Ishikawa (cell line): Measurements from ENCODE around the gene UNC5B.

Source experiments
- CEBPB ChIP-seq: IDR thresholded peaks from 2 replicates; pipeline ENCODE4 v1.6.1; 2012
- CREB1 ChIP-seq: IDR thresholded peaks from 2 replicates; pipeline ENCODE4 v1.6.1; 2012; ENCODE audit warnings: low read depth
- EGR1 ChIP-seq: IDR thresholded peaks from 2 replicates; pipeline ENCODE4 v1.6.1; 2012
- EP300 ChIP-seq: IDR thresholded peaks from 2 replicates; pipeline ENCODE4 v1.6.1; 2012; ENCODE audit warnings: borderline replicate concordance
- FOXM1 ChIP-seq: IDR thresholded peaks from 2 replicates; pipeline ENCODE4 v1.6.1; 2012; ENCODE audit warnings: low read depth, borderline replicate concordance
- MAX ChIP-seq: IDR thresholded peaks from 2 replicates; pipeline ENCODE4 v1.6.1; 2012
- NFIC ChIP-seq: IDR thresholded peaks from 2 replicates; pipeline ENCODE4 v1.6.1; 2012
- RAD21 ChIP-seq: IDR thresholded peaks from 2 replicates; pipeline ENCODE4 v1.6.1; 2012; ENCODE audit warnings: low read depth
- REST ChIP-seq: IDR thresholded peaks from 2 replicates; pipeline ENCODE4 v1.6.1; 2012; ENCODE audit warnings: low read depth, mild to moderate bottlenecking
- TAF1 ChIP-seq: IDR thresholded peaks from 2 replicates; pipeline ENCODE4 v1.6.1; 2012; ENCODE audit warnings: low read depth, mild to moderate bottlenecking
- TCF12 ChIP-seq: IDR thresholded peaks from 2 replicates; pipeline ENCODE4 v1.6.1; 2012; ENCODE audit warnings: low read depth
- TEAD4 ChIP-seq: IDR thresholded peaks from 2 replicates; pipeline ENCODE4 v1.6.1; 2012
- USF1 ChIP-seq: IDR thresholded peaks from 2 replicates; pipeline ENCODE4 v1.6.1; 2012
- YY1 ChIP-seq: IDR thresholded peaks from 2 replicates; pipeline ENCODE4 v1.6.1; 2012; ENCODE audit warnings: low read depth
- ZBTB7A ChIP-seq: IDR thresholded peaks from 2 replicates; pipeline ENCODE4 v1.6.1; 2012; ENCODE audit warnings: low read depth

The UNC5B gene

GRCh38 chr10:71299071-71299785 lies 86.9 kb downstream of the UNC5B start:
- TF ChIP-seq TCF12 = no peak
- TF ChIP-seq YY1 = no peak
- TF ChIP-seq REST = no peak
- no peak for TF ChIP-seq EGR1
- TF ChIP-seq ZBTB7A = no peak
- no peak for TF ChIP-seq EP300

GRCh38 chr10:71300555-71301370 lies 88.4 kb downstream of the UNC5B start:
- TF ChIP-seq ZBTB7A = no peak
- TF ChIP-seq RAD21 = no peak
- no peak for TF ChIP-seq FOXM1
- no peak for TF ChIP-seq TCF12
- TF ChIP-seq REST = no peak
- TF ChIP-seq MAX = no peak

GRCh38 chr10:71301371-71301916 lies 89.1 kb downstream of the UNC5B start:
- TF ChIP-seq CREB1 (no peak), EGR1 (no peak), TAF1 (no peak), ZBTB7A (no peak), CEBPB (no peak), FOXM1 (no peak), TCF12 (no peak), USF1 (no peak), TEAD4 (no peak), RAD21 (no peak), NFIC (no peak), REST (no peak), YY1 (no peak), EP300 (no peak)

- no peak for TF ChIP-seq RAD21
- TF ChIP-seq REST = no peak
Observed at GRCh38 chr10:71302451-71302850, 90.1 kb downstream of the UNC5B start.
